Neural progenitor cell (in vitro differentiated cells): ENCODE measurements around the gene ATG5.

ENCODE experiments used
- EZH2 ChIP-seq: fragments of 200-600 bp; sonication (generic); IDR thresholded peaks from 2 replicates; pipeline ENCODE4 v1.6.1; 2017; ENCODE audit warnings: antibody characterized with exemption, mild to moderate bottlenecking, moderate library complexity
- TF ChIP-seq, protein P1 (sequence below): fragments of 200-600 bp; sonication (generic); IDR thresholded peaks from 2 replicates; pipeline ENCODE4 v1.5.1; 2017; ENCODE audit warnings: antibody characterized with exemption, mild to moderate bottlenecking

DNA sequence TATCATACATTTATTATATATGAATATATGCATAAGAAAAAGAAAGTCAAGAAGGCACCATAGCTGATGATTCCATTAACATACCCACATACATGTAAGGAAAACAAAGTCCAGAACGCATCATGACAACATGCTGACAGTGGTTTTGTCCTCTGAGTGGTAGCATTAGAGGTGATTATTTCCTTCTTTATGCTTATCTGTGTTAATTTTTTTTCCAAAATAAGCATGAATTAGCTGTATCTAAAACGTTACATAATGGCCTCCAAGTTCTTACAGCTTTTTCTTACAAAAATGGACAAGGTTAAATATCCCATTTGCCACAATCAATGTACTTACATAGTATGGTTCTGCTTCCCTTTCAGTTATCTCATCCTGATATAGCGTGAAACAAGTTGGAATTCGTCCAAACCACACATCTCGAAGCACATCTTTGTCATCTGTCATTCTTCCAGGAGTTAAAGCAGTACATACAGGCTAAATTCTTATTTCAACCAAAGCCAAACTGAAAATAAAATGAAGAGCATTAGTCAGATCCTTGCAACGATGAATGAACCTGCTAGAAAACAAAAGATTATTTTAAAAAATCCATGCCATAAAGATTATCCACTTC, 9.7 kb downstream of the ATG5 start:
- TF ChIP-seq, protein P1, sequence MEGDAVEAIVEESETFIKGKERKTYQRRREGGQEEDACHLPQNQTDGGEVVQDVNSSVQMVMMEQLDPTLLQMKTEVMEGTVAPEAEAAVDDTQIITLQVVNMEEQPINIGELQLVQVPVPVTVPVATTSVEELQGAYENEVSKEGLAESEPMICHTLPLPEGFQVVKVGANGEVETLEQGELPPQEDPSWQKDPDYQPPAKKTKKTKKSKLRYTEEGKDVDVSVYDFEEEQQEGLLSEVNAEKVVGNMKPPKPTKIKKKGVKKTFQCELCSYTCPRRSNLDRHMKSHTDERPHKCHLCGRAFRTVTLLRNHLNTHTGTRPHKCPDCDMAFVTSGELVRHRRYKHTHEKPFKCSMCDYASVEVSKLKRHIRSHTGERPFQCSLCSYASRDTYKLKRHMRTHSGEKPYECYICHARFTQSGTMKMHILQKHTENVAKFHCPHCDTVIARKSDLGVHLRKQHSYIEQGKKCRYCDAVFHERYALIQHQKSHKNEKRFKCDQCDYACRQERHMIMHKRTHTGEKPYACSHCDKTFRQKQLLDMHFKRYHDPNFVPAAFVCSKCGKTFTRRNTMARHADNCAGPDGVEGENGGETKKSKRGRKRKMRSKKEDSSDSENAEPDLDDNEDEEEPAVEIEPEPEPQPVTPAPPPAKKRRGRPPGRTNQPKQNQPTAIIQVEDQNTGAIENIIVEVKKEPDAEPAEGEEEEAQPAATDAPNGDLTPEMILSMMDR = no peak
- no peak for TF ChIP-seq EZH2
